IMR-90 (cell line): ENCODE measurements around the gene ASXL2.

Source experiments
- BHLHE40 ChIP-seq: fragments of 150-350 bp; IDR thresholded peaks from 2 replicates; pipeline ENCODE4 v1.6.1; 2016; ENCODE audit warnings: mild to moderate bottlenecking, low read depth, low read length
- CEBPB ChIP-seq: IDR thresholded peaks from 2 replicates; pipeline ENCODE4 v1.6.1; 2012; ENCODE audit warnings: low read depth, low read length, improper control_type of control experiment
- MAFK ChIP-seq: IDR thresholded peaks from 2 replicates; pipeline ENCODE4 v1.6.1; 2012; ENCODE audit warnings: low read depth, low read length, improper control_type of control experiment
- MAZ ChIP-seq: IDR thresholded peaks from 2 replicates; pipeline ENCODE4 v1.6.1; 2012; ENCODE audit warnings: low read depth, mild to moderate bottlenecking, low read length, improper control_type of control experiment, moderate library complexity, borderline replicate concordance
- MXI1 ChIP-seq: IDR thresholded peaks from 2 replicates; pipeline ENCODE4 v1.6.1; 2012; ENCODE audit warnings: low read depth, mild to moderate bottlenecking, low read length, moderate library complexity, borderline replicate concordance
- NFE2L2 ChIP-seq: fragments of 150-350 bp; IDR thresholded peaks from 2 replicates; pipeline ENCODE4 v1.6.1; 2016; ENCODE audit warnings: low read depth, mild to moderate bottlenecking, low read length
- POLR2A ChIP-seq: IDR thresholded peaks from 2 replicates; pipeline ENCODE4 v1.6.1; 2012; ENCODE audit warnings: mild to moderate bottlenecking, low read depth, low read length
- RCOR1 ChIP-seq: IDR thresholded peaks from 2 replicates; pipeline ENCODE4 v1.6.1; 2012; ENCODE audit warnings: mild to moderate bottlenecking, low read length, improper control_type of control experiment; ENCODE audit not compliant: insufficient replicate concordance
- SMC3 ChIP-seq: fragments of 150-350 bp; IDR thresholded peaks from 2 replicates; pipeline ENCODE4 v1.6.1; 2016; ENCODE audit warnings: low read depth, mild to moderate bottlenecking, antibody characterized with exemption, low read length, moderate library complexity
- TF ChIP-seq, protein P1 (sequence below): conservative IDR thresholded peaks from 2 replicates; pipeline ENCODE4 v1.5.1; 2012; ENCODE audit warnings: mild to moderate bottlenecking, low read depth, low read length, improper control_type of control experiment

DNA sequence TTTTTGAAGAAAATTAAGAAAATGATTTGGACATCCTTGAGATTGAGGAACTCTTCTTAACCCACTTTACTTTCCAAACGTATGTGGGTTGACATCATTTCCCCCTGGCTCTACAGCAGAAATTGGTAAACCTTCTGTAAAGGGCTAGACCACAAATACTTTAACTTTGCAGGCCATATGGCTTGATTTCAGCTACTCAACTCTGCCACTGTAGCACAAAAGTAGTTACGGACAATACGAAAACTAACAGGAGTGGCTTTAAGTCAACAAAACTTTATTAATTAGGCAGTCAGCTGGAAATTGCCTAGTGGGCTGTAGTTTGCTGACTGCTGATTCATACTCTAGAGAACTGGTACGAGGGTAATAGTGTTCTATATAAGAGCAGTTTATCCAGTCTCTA is 121.8 kb downstream of the ASXL2 start:
- TF ChIP-seq, protein P1, sequence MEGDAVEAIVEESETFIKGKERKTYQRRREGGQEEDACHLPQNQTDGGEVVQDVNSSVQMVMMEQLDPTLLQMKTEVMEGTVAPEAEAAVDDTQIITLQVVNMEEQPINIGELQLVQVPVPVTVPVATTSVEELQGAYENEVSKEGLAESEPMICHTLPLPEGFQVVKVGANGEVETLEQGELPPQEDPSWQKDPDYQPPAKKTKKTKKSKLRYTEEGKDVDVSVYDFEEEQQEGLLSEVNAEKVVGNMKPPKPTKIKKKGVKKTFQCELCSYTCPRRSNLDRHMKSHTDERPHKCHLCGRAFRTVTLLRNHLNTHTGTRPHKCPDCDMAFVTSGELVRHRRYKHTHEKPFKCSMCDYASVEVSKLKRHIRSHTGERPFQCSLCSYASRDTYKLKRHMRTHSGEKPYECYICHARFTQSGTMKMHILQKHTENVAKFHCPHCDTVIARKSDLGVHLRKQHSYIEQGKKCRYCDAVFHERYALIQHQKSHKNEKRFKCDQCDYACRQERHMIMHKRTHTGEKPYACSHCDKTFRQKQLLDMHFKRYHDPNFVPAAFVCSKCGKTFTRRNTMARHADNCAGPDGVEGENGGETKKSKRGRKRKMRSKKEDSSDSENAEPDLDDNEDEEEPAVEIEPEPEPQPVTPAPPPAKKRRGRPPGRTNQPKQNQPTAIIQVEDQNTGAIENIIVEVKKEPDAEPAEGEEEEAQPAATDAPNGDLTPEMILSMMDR: no peak
- no peak for TF ChIP-seq NFE2L2
- TF ChIP-seq MAFK: no peak
- no peak for TF ChIP-seq POLR2A
- no peak for TF ChIP-seq CEBPB
- TF ChIP-seq SMC3: no peak
- no peak for TF ChIP-seq RCOR1
- TF ChIP-seq MAZ: no peak
- TF ChIP-seq MXI1: no peak
- no peak for TF ChIP-seq BHLHE40
